ENCODE results near the gene CACNA1C.

Gene CACNA1C

GRCh38 chr12:2507814-2508213 is 455.0 kb downstream of the CACNA1C start:
- DNase-seq (ENCODE audit: low read depth in 3 of 3): no peak

- DNase-seq (ENCODE audit: low read depth in 3 of 3): no peak
Observed at GRCh38 chr12:2509137-2509536, 456.4 kb downstream of the CACNA1C start.

GRCh38 chr12:2510045-2510444 is 457.3 kb downstream of the CACNA1C start:
- no peak for DNase-seq (ENCODE audit: low read depth in 3 of 3)

GRCh38 chr12:2513141-2514037 is 460.6 kb downstream of the CACNA1C start:
- no peak for DNase-seq (ENCODE audit: low read depth in 3 of 3)

DNA sequence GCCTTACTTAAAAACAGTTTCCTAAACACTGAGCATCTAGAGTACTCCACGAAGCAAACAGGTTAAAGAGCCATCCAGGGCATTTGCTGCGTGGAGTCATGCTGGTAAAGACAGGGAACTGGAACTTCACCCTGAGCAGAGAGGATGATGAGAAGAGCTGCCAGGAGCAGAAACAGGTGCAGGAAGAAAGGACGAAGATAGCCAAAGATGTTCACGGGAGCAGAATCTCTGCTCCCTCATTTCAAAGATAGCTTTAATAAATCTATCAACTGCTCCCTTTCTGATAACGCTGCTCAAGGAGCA is 461.2 kb downstream of the CACNA1C start:
- DNase-seq (ENCODE audit: low read depth in 3 of 3): no peak

DNA sequence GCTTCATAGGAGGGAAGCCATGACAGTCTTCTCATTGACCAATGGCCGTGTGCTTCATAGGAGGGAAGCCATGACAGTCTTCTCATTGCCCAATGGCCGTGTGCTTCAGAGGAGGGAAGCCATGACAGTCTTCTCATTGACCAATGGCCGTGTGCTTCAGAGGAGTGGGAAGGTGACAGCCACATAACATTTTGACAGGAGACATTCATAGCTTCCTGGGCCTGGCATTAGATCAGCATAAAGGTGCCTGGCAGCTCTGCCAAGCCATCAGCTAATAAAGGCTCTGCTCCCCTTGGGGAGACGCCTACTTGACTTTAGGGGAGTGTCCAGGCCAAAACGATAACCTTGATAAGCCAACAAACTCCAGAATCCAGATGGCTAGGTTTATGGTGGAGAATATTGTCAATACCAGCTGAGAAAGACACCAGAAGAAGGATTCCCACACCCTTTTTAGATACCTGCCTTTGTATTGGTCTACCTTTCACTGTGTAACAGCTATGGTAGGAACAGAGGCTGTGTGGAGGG is 468.0 kb downstream of the CACNA1C start:
- no peak for DNase-seq (ENCODE audit: low read depth in 3 of 3)

DNA sequence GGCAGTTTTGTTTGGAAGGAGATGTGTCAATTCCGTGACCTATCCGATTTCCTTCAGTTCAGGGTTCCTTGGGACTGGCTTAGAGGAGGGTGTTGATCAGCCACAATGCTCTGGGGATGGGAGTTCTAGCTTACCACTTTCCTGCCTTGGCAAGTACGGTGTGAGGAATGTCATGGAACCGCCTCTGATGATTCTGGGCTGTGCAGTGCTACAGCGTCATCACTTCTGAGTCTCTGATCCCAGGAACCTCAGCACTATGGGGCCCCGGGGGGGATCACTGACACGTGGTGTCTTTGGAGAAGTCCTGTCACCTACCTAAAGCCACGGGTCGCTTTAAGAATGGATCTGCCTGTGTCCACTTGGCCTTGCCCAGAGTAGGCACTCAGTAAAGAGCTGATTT is 470.5 kb downstream of the CACNA1C start:
- no peak for DNase-seq (ENCODE audit: low read depth in 3 of 3)

- DNase-seq (ENCODE audit: low read depth in 3 of 3): no peak
Observed at GRCh38 chr12:2523844-2524243, 471.1 kb downstream of the CACNA1C start.

GRCh38 chr12:2526371-2526770 is 473.6 kb downstream of the CACNA1C start:
- no peak for DNase-seq (ENCODE audit: low read depth in 3 of 3)

GRCh38 chr12:2528001-2528400 is 475.2 kb downstream of the CACNA1C start:
- DNase-seq (ENCODE audit: low read depth in 3 of 3): no peak

DNA sequence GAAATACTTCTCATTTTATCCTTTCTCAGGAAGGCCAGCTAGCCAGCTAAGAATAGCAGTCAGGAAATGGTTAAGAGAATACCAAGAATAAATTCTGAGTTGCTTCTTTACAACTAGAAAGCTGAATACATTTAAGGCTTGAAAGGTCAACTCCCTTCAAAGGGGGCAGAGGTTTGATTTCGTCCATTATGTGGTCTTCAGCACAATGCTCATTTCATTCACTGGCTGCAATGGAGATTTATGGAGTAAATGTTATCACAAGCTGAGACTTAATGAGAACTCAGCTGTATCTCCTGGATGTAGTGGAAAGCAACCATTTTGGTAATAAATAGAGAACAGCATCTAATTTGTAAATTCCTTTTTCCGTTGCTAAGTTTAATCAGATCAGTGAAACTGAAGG is 477.0 kb downstream of the CACNA1C start:
- DNase-seq (ENCODE audit: low read depth in 3 of 3): no peak

DNA sequence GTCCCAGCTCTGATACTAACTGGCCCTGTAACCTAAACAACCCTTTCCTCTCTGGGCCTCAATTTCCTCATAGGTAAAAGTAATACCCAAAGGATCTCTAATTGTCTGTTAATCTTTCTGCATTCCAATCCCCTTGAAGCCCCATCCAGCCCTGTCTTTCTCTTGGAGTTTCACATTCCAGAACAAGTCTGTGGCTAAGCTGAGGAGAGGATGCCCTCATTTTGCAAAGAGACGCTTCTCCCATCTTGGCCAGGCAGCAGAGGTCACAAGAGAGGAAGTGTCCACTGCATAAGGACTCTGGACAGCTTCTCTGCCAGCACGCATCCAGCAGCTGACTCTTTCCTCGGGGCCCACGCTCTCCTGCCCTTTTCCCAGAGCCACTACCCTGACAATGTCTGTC is 478.6 kb downstream of the CACNA1C start:
- no peak for DNase-seq (ENCODE audit: low read depth in 3 of 3)

DNA sequence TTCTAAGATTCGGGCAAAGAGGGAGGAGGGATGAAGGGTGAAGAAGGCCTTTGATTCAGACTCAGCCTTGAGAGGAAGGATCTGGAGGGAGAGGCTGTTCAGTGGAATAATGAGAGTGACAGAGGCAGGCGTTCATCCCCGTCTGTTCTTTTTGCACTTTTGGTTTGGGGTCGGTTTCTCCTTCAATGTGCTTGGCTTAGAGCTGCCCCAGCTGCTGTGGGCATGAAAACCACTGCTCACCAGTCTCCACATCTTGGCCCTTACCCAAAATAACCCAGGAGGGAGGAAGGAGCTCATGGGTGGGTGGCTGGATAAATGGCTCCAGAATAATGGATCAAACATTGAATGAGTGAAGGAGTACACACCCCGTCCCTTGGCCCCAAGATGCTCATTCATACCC is 480.2 kb downstream of the CACNA1C start:
- no peak for DNase-seq (ENCODE audit: low read depth in 3 of 3)

- DNase-seq (ENCODE audit: low read depth in 3 of 3): no peak
Observed at GRCh38 chr12:2535583-2536204, 482.9 kb downstream of the CACNA1C start.

DNA sequence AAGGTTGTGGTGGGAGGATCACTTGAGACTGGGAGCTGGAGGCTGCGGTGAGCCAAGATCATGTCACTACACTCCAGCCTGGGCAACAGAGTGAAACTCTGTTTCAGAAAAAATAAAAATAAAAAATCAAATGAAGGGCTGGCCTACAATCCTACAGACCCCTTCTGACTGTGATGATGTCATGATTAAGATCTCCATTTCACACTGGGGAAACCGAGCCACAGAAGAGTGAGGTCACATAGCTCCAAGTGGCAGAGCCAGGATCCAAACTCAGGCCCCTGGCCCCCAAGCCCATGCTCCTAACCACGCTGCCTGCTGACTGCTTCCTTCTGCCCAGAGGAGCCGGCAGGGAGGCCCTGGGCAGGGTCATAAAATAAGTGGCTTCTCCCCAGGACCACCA is 483.9 kb downstream of the CACNA1C start:
- DNase-seq (ENCODE audit: low read depth in 3 of 3): no peak

- DNase-seq (ENCODE audit: low read depth in 3 of 3): no peak
Observed at GRCh38 chr12:2537868-2538541, 485.2 kb downstream of the CACNA1C start.

GRCh38 chr12:2539938-2540337 is 487.2 kb downstream of the CACNA1C start:
- DNase-seq (ENCODE audit: low read depth in 3 of 3): no peak

- no peak for DNase-seq (ENCODE audit: low read depth in 3 of 3)
Observed at GRCh38 chr12:2540535-2540941, 487.8 kb downstream of the CACNA1C start.

DNA sequence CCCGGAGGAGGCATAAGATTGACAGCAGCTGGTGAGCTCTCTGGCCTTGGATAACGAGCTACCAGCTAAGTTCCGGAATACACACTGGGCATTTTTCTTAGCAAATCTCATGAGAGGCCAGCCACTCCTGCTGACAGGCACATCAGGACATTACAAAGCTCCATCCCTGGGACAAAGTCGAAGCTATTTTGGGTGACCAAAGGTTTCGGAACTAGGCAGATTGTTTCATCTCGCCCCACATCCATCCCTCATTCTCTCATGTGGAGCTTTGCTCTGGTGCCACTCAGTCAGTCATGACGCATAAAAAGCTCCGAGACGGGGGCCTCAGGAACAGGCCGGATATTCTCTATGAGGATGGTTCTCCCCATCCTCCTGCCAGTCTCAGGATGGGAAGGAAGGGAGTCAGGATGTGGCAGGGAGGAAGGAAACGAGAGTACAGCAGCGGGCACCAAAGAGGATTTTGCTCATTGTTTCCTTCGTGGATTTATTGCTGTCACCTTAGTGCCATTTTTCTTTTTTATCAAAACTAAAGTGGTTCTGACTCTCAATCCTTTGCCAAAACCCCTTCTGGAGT is 488.9 kb downstream of the CACNA1C start:
- no peak for DNase-seq (ENCODE audit: low read depth in 3 of 3)

GRCh38 chr12:2543801-2544200 is 491.0 kb downstream of the CACNA1C start:
- DNase-seq (ENCODE audit: low read depth in 3 of 3): no peak

GRCh38 chr12:2544230-2544629 is 491.4 kb downstream of the CACNA1C start:
- no peak for DNase-seq (ENCODE audit: low read depth in 3 of 3)

- no peak for DNase-seq (ENCODE audit: low read depth in 3 of 3)
Observed at GRCh38 chr12:2547273-2548044, 494.7 kb downstream of the CACNA1C start.
